ENCODE results near the gene RPL29.
A peak's percentile ranks its signal among the peaks of the same experiment; 100 is the strongest.

Gene RPL29

GRCh38 chr3:52013802-52014598 is 18.3 kb upstream of the RPL29 start:
- TF ChIP-seq USF1 (IDR thresholded peaks at IDR 0.05) (no peak), NFIC (IDR thresholded peaks at IDR 0.05) (no peak), FOXM1 (IDR thresholded peaks at IDR 0.05; ENCODE audit: borderline replicate concordance, low read depth) (no peak), TEAD4 (IDR thresholded peaks at IDR 0.05) (no peak), EP300 (IDR thresholded peaks at IDR 0.05; ENCODE audit: borderline replicate concordance) (no peak), TAF1 (IDR thresholded peaks at IDR 0.05; ENCODE audit: low read depth) (no peak)

GRCh38 chr3:52012699-52013098 is 17.0 kb upstream of the RPL29 start:
- TF ChIP-seq EGR1 (IDR thresholded peaks at IDR 0.05) (no peak), TEAD4 (IDR thresholded peaks at IDR 0.05) (no peak)

- TF ChIP-seq YY1 (IDR thresholded peaks at IDR 0.05; ENCODE audit: low read depth) (no peak), TCF12 (IDR thresholded peaks at IDR 0.05; ENCODE audit: low read depth) (no peak), RAD21 (IDR thresholded peaks at IDR 0.05; ENCODE audit: low read depth) (no peak), REST (IDR thresholded peaks at IDR 0.05; ENCODE audit: low read depth) (no peak), CEBPB (IDR thresholded peaks at IDR 0.05) (no peak), ZBTB7A (IDR thresholded peaks at IDR 0.05; ENCODE audit: low read depth) (no peak), CREB1 (IDR thresholded peaks at IDR 0.05; ENCODE audit: low read depth) (no peak), TAF1 (IDR thresholded peaks at IDR 0.05; ENCODE audit: low read depth) (no peak), USF1 (IDR thresholded peaks at IDR 0.05) (no peak), EGR1 (IDR thresholded peaks at IDR 0.05) (no peak), EP300 (IDR thresholded peaks at IDR 0.05; ENCODE audit: borderline replicate concordance) (no peak), NFIC (IDR thresholded peaks at IDR 0.05) (no peak), TEAD4 (IDR thresholded peaks at IDR 0.05) (no peak), FOXM1 (IDR thresholded peaks at IDR 0.05; ENCODE audit: borderline replicate concordance, low read depth) (no peak)
- TF ChIP-seq, protein P1, sequence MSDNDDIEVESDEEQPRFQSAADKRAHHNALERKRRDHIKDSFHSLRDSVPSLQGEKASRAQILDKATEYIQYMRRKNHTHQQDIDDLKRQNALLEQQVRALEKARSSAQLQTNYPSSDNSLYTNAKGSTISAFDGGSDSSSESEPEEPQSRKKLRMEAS (IDR thresholded peaks at IDR 0.05) = no peak
Measured at GRCh38 chr3:52010431-52010830, 14.7 kb upstream of the RPL29 start.

GRCh38 chr3:52007291-52007690 is 11.6 kb upstream of the RPL29 start:
- TF ChIP-seq RAD21 (IDR thresholded peaks at IDR 0.05; ENCODE audit: low read depth) = no peak
- TF ChIP-seq, protein P1 (IDR thresholded peaks at IDR 0.05) = no peak

DNA sequence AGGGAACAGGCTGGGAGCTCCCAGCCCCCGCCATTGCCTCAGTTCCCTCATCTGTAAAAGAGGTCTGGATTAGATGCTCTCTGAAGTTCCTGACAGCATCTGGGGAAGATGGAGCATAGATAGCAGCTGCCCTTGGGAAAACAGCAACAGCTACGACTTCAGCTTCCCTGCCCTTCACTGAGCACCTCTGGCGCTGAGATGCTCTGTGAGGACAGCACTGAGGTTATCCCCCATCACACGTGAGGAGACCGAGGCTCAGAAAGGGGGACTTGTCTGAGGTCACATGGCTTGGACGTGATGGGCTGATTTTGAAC is 11.1 kb upstream of the RPL29 start:
- no peak for TF ChIP-seq TAF1 (IDR thresholded peaks at IDR 0.05; ENCODE audit: low read depth)
- TF ChIP-seq TCF12 (IDR thresholded peaks at IDR 0.05; ENCODE audit: low read depth) = no peak
- no peak for TF ChIP-seq NFIC (IDR thresholded peaks at IDR 0.05)
- no peak for TF ChIP-seq USF1 (IDR thresholded peaks at IDR 0.05)

DNA sequence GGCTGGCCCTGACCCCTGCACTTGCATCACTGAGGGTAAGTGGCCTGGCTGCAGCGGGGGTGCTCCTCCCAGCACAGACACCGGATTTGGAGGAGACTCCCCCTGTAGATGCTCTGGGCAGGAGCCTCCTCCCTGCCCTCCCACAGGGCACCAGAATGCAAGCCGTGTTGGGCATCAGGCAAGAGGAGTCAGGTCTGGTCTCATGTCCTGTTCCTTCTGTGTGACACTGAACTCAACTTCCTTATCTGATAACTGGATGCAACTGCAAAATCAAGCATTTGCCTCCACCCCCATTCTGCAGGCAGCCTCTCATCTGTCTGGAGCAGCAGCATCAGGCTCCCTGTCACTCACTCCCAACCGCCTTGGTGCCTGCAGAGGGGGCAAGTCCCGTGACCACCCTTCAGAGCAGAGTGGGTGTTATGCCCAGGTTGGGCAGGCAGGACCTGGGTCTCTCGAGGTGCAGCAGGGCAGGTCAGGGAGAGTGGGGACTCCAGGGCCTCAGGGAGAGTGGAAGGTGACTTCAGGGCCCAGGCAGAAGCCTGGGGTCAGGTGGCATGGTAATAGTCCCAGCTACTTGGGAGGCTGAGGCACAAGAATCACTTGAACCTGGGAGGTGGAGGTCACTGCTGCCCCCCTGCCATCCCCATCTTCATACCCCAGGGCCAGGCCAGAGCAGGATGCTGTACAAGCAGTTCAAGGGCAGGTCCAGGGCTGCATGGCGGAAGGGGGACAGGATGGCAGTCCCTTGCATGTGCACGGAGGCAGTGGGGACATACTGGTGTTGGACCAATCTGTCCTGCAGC is 10.5 kb upstream of the RPL29 start:
- TF ChIP-seq TCF12 (IDR thresholded peaks at IDR 0.05; ENCODE audit: low read depth) = no peak
- TF ChIP-seq, protein P1 (IDR thresholded peaks at IDR 0.05) = no peak
- TF ChIP-seq ZBTB7A (IDR thresholded peaks at IDR 0.05; ENCODE audit: low read depth) = no peak

GRCh38 chr3:52005571-52005986 is 9.9 kb upstream of the RPL29 start:
- TF ChIP-seq TCF12 (IDR thresholded peaks at IDR 0.05; ENCODE audit: low read depth) = no peak
- TF ChIP-seq EGR1 (IDR thresholded peaks at IDR 0.05) = peak; percentile 82
- TF ChIP-seq YY1 (IDR thresholded peaks at IDR 0.05; ENCODE audit: low read depth) = no peak
- no peak for TF ChIP-seq EP300 (IDR thresholded peaks at IDR 0.05; ENCODE audit: borderline replicate concordance)
- no peak for TF ChIP-seq CREB1 (IDR thresholded peaks at IDR 0.05; ENCODE audit: low read depth)
- TF ChIP-seq RAD21 (IDR thresholded peaks at IDR 0.05; ENCODE audit: low read depth) = no peak
- no peak for TF ChIP-seq USF1 (IDR thresholded peaks at IDR 0.05)
- no peak for TF ChIP-seq CEBPB (IDR thresholded peaks at IDR 0.05)
- no peak for TF ChIP-seq TEAD4 (IDR thresholded peaks at IDR 0.05)
- TF ChIP-seq FOXM1 (IDR thresholded peaks at IDR 0.05; ENCODE audit: borderline replicate concordance, low read depth) = no peak
- TF ChIP-seq NFIC (IDR thresholded peaks at IDR 0.05) = 0 out of 2 replicates have a peak, but pooled peaks have one; percentile 27
- TF ChIP-seq, protein P1 (IDR thresholded peaks at IDR 0.05) = no peak
